Lung (tissue), 12 donors: ENCODE data around the gene TUBA4B. TPM values are rescaled to one million over a fixed set of nuclear protein-coding genes. Genes with fewer than 3 reads are reported as not detected.

Experiments used
- ATAC-seq: fragments of 200-7000 bp; cut with Tn5 transposase; one replicate; pipeline ENCODE4 v1.9.1; 2020; ENCODE audit warnings: moderate number of reproducible peaks; ENCODE audit not compliant: insufficient read depth, low FRiP score
- DNase-seq, 3 donors: peaks; one replicate each; pipeline ENCODE4 v3.0.0-alpha.2; 2013 to 2017
- H3K27ac ChIP-seq, 2 donors: one replicate each; pipeline ENCODE4 v1.5.1; 2013; ENCODE audit warnings: mild to moderate bottlenecking in 2 of 2, moderate library complexity in 2 of 2, control low read depth in 1 of 2, inconsistent platforms in 1 of 2, low read depth in 1 of 2, low read length in 1 of 2
- H3K27me3 ChIP-seq, 3 donors: one replicate each; pipeline ENCODE4 v1.5.1; 2013; ENCODE audit warnings: low read length in 2 of 3; ENCODE audit not compliant: control insufficient read depth in 3 of 3, insufficient read depth in 3 of 3
- H3K36me3 ChIP-seq, 4 donors: one replicate each; pipeline ENCODE4 v1.5.1; 2013; ENCODE audit warnings: low read length in 4 of 4, mild to moderate bottlenecking in 1 of 4, moderate library complexity in 1 of 4; ENCODE audit not compliant: control insufficient read depth in 4 of 4, insufficient read depth in 4 of 4
- H3K4me1 ChIP-seq, 5 donors: one replicate each; pipeline ENCODE4 v1.5.1; 2013; ENCODE audit warnings: low read length in 5 of 5, mild to moderate bottlenecking in 2 of 5, moderate library complexity in 1 of 5; ENCODE audit not compliant: control insufficient read depth in 5 of 5, insufficient read depth in 5 of 5
- H3K4me3 ChIP-seq: one replicate; pipeline ENCODE4 v1.5.1; 2013; ENCODE audit warnings: mild to moderate bottlenecking, control low read depth, moderate library complexity
- H3K9ac ChIP-seq, 2 donors: one replicate each; pipeline ENCODE4 v1.5.1; 2013; ENCODE audit warnings: low read length in 2 of 2, control low read depth in 1 of 2; ENCODE audit not compliant: insufficient read depth in 1 of 2
- H3K9me3 ChIP-seq, 4 donors: one replicate each; pipeline ENCODE4 v1.5.1; 2013; ENCODE audit warnings: low read length in 3 of 4, mild to moderate bottlenecking in 1 of 4, moderate library complexity in 1 of 4; ENCODE audit not compliant: control insufficient read depth in 4 of 4, insufficient read depth in 3 of 4
- CTCF ChIP-seq: IDR thresholded peaks from 2 replicates; pipeline ENCODE4 v1.5.1; 2012; ENCODE audit warnings: mild to moderate bottlenecking; ENCODE audit errors: control extremely low read depth, extremely low read depth
- WGBS, 2 donors: extraction: QIAGEN DNeasy Blood & Tissue Kit; methylation state at CpG; one replicate each; pipeline ENCODE4 v1.1.7; 2013; 5-methylcytosine and 5-hydroxymethylcytosine counted together
- polyA plus RNA-seq, 2 donors: library from polyadenylated mRNA; stranded (reverse); fragments of 200-250 nt; gene quantifications; one replicate each; pipeline ENCODE4 v1.2.1, GENCODE V29; 2013
- total RNA-seq, 2 donors: library from RNA; depleted of rRNA in 1 of 2; stranded (reverse); fragments of >200 nt in 1 of 2; gene quantifications; one replicate each; pipeline ENCODE4 v1.2.1, GENCODE V29; 2014 to 2021
- donor health status: control.
- donor health status: control.
- donor health status: Bipolar disorder and iron deficiency.
- donor health status: healthy.
- donor health status: DM: yes; HTN: yes; CAD: no.

Gene TUBA4B
- total and polyA plus RNA-seq, 4 donors = 5.7 to 20.3 (median 10.5) TPM

- Histone ChIP-seq H3K36me3 (no peaks in the 10 kb centered on the region), H3K9ac (no peak overlapping the region), H3K9me3 (no peaks in the 10 kb centered on the region), H3K4me3 (no peak overlapping the region), H3K27me3 (peaks cover 0 to 21% (median 2%) of the 10 kb centered on the region in 3 donors), H3K27ac (no peak overlapping the region), H3K4me1 (peaks cover 0 to 4% (median 4%) of the 10 kb centered on the region in 5 donors)
- 83 to 87% methylated on average over 14 of the region's 14 CpGs for WGBS, 2 donors
- DNase-seq = no peak
- TF ChIP-seq CTCF = no peak
- no peak for ATAC-seq
Observed at GRCh38 chr2:219297766-219298456, 44.9 kb downstream of the TUBA4B start.

GRCh38 chr2:219298759-219299371 lies 45.8 kb downstream of the TUBA4B start:
- Histone ChIP-seq H3K27me3 (peaks cover 0 to 28% (median 2%) of the 10 kb centered on the region in 3 donors), H3K4me3 (no peak overlapping the region), H3K4me1 (peaks cover 0 to 4% (median 4%) of the 10 kb centered on the region in 5 donors), H3K36me3 (no peaks in the 10 kb centered on the region), H3K9ac (no peak overlapping the region), H3K9me3 (no peaks in the 10 kb centered on the region), H3K27ac (no peak overlapping the region)
- peak; percentile 71 for ATAC-seq
- peak; percentile 83 to 88 (median 86) for DNase-seq
- 21 to 25% methylated on average over 15 of the region's 15 CpGs for WGBS, 2 donors
- TF ChIP-seq CTCF = peak; percentile 95

GRCh38 chr2:219299372-219299760 lies 46.3 kb downstream of the TUBA4B start:
- no peak for TF ChIP-seq CTCF
- Histone ChIP-seq H3K27ac (no peak overlapping the region), H3K4me1 (peaks cover 0 to 4% (median 2%) of the 10 kb centered on the region in 5 donors), H3K9me3 (no peaks in the 10 kb centered on the region), H3K36me3 (no peaks in the 10 kb centered on the region), H3K9ac (no peak overlapping the region), H3K4me3 (no peak overlapping the region), H3K27me3 (peaks cover 0 to 29% (median 2%) of the 10 kb centered on the region in 3 donors)
- ATAC-seq (no peak), DNase-seq (no peak)
- WGBS, 2 donors = 79 to 80% methylated on average over 6 of the region's 6 CpGs
